Measurements from ENCODE around the gene KRTCAP2.

GRCh38 chr1:155125511-155125945 is 47.6 kb downstream of the KRTCAP2 start:
- TF ChIP-seq CTCF (IDR thresholded peaks at IDR 0.05) (no peak), EP300 (IDR thresholded peaks at IDR 0.05) (no peak)

All from ovary (tissue), 3 donors.